A204.1 (cell line): ENCODE measurements around the gene SLC2A2.
"Not testable (repeated sequence)": the region's sequence is repeated elsewhere in the genome, so short reads cannot be mapped to it uniquely, and the experiment has no call there.

ENCODE experiments used
- FAIRE-seq: peaks from 2 replicates; lab custom pipeline; 2012; peaks lifted over from hg19 to GRCh38; lab: Jason Lieb, UNC

Gene SLC2A2

GRCh38 chr3:170985304-170985703, 41.2 kb downstream of the SLC2A2 start:
- FAIRE-seq = no peak

GRCh38 chr3:170982733-170983132, 43.8 kb downstream of the SLC2A2 start:
- no peak for FAIRE-seq

GRCh38 chr3:170980399-170980798, 46.1 kb downstream of the SLC2A2 start:
- peak; percentile 23 for FAIRE-seq

GRCh38 chr3:170977949-170978745, 48.4 kb downstream of the SLC2A2 start:
- FAIRE-seq = no peak

GRCh38 chr3:170976190-170976519, 50.4 kb downstream of the SLC2A2 start:
- no peak for FAIRE-seq

- FAIRE-seq = no peak
These were observed 51.0 kb downstream of the SLC2A2 start for GRCh38 chr3:170975283-170976189.

GRCh38 chr3:170974872-170975271, 51.6 kb downstream of the SLC2A2 start:
- no peak for FAIRE-seq

GRCh38 chr3:170972917-170973316, 53.6 kb downstream of the SLC2A2 start:
- FAIRE-seq = not testable (repeated sequence)

GRCh38 chr3:170967126-170967525, 59.4 kb downstream of the SLC2A2 start:
- FAIRE-seq = no peak

- no peak for FAIRE-seq
These were observed 60.0 kb downstream of the SLC2A2 start for GRCh38 chr3:170966495-170966894.

- no peak for FAIRE-seq
These were observed 64.1 kb downstream of the SLC2A2 start for GRCh38 chr3:170962411-170962810.

GRCh38 chr3:170961616-170962400, 64.7 kb downstream of the SLC2A2 start:
- FAIRE-seq = peak; percentile 96

- FAIRE-seq = no peak
These were observed 67.1 kb downstream of the SLC2A2 start for GRCh38 chr3:170959457-170959856.

GRCh38 chr3:170956647-170957046, 69.9 kb downstream of the SLC2A2 start:
- FAIRE-seq = no peak

GRCh38 chr3:170953736-170954135, 72.8 kb downstream of the SLC2A2 start:
- no peak for FAIRE-seq

- FAIRE-seq = no peak
These were observed 73.3 kb downstream of the SLC2A2 start for GRCh38 chr3:170953229-170953628.

GRCh38 chr3:170949211-170949610, 77.3 kb downstream of the SLC2A2 start:
- no peak for FAIRE-seq

GRCh38 chr3:170947018-170947769, 79.3 kb downstream of the SLC2A2 start:
- no peak for FAIRE-seq
